Left cardiac atrium (tissue), 4 donors: ENCODE results near the gene SMPDL3B. TPM values are rescaled to one million over a fixed set of nuclear protein-coding genes. Genes with fewer than 3 reads are reported as not detected.
"Not testable (repeated sequence)": the region's sequence is repeated elsewhere in the genome, so short reads cannot be mapped to it uniquely, and the experiment has no call there.

Experiments
- ATAC-seq, 2 donors: fragments of 200-7000 bp; cut with Tn5 transposase; one replicate each; pipeline ENCODE4 v1.9.1; 2020; ENCODE audit warnings: mild to moderate bottlenecking in 2 of 2, moderate library complexity in 2 of 2
- DNase-seq: peaks from one replicate; pipeline ENCODE4 v3.0.0-alpha.2; 2020
- intact Hi-C, 2 donors: fragments of 100-400 bp; cut with DNase I; formaldehyde crosslinking; loops; one replicate each; pipeline versions ENCODE4 v1.14.1 to v1.15.1; 2022 to 2023
- total RNA-seq, 2 donors: library from RNA; stranded (reverse); fragmentation: NEBNext Ultra II Directional; extraction: Animal tissue kit (Norgen Biotek cat#: 25700); gene quantifications; one replicate each; pipeline ENCODE4 v1.2.1, GENCODE V29; 2021
- donor health status: DM: no; HTN: yes; CAD: no.
- donor health status: DM: no; HTN: yes; CAD: no; lungs with severe emphysema.
- donor health status: DM: yes; HTN: yes; CAD: no.
- donor health status: Dilated cardiomyopathy.

Gene SMPDL3B
- total RNA-seq, 2 donors from 2014 or later = 0.29 to 0.73 TPM

GRCh38 chr1:27966402-27967105 is 31.8 kb downstream of the SMPDL3B start:
- DNase-seq = no peak
- intact Hi-C loops = no loop called here
- ATAC-seq = no peak

- ATAC-seq (no peak), DNase-seq (no peak)
- intact Hi-C loops = no loop called here
Observed at GRCh38 chr1:27967106-27967883, 32.5 kb downstream of the SMPDL3B start.

- no peak for ATAC-seq
- no peak for DNase-seq
Observed at GRCh38 chr1:27967884-27968466, 33.2 kb downstream of the SMPDL3B start.

GRCh38 chr1:27968692-27969091 is 33.9 kb downstream of the SMPDL3B start:
- DNase-seq (no peak), ATAC-seq (peak in 1 of 2 donors; percentile 14)
- intact Hi-C loops = no loop called here

More at GRCh38 chr1:27967884-27968466, 33.2 kb downstream of the SMPDL3B start:
- intact Hi-C loops = no loop called here

GRCh38 chr1:27970401-27970800 is 35.6 kb downstream of the SMPDL3B start:
- DNase-seq = no peak
- peak; percentile 69 to 71 for ATAC-seq
- intact Hi-C loops = loop anchor here in 1 of 2 donors (10.0 kb wide), 1 partner anchor 106 kb away; no protein-coding TSS in a partner anchor

GRCh38 chr1:27971674-27972073 is 36.9 kb downstream of the SMPDL3B start:
- intact Hi-C loops = loop anchor here in 1 of 2 donors (10.0 kb wide), 1 partner anchor 107 kb away; no protein-coding TSS in a partner anchor
- DNase-seq (no peak), ATAC-seq (peak; percentile 42 to 55)

GRCh38 chr1:27972141-27972540 is 37.3 kb downstream of the SMPDL3B start:
- no peak for ATAC-seq
- no peak for DNase-seq
- intact Hi-C loops = loop anchor here in 1 of 2 donors (10.0 kb wide), 1 partner anchor 107 kb away; no protein-coding TSS in a partner anchor

- ATAC-seq = no peak
- intact Hi-C loops = loop anchor here in 1 of 2 donors (10.0 kb wide), 1 partner anchor 109 kb away; no protein-coding TSS in a partner anchor
- DNase-seq = no peak
Observed at GRCh38 chr1:27973771-27974416, 39.1 kb downstream of the SMPDL3B start.

- DNase-seq = no peak
- intact Hi-C loops = loop anchor here in 1 of 2 donors (10.0 kb wide), 1 partner anchor 110 kb away; no protein-coding TSS in a partner anchor
- ATAC-seq = no peak
Observed at GRCh38 chr1:27974417-27974781, 39.6 kb downstream of the SMPDL3B start.

- intact Hi-C loops = loop anchor here (5.0 to 10.0 kb wide), 2 partner anchors 115 to 117 kb away; no protein-coding TSS in a partner anchor
- DNase-seq = no peak
- ATAC-seq = peak; percentile 78 to 81
Observed at GRCh38 chr1:27979151-27979858, 44.5 kb downstream of the SMPDL3B start.

- intact Hi-C loops = loop anchor here (5.0 to 10.0 kb wide), 2 partner anchors 115 to 118 kb away; no protein-coding TSS in a partner anchor
- ATAC-seq (no peak), DNase-seq (no peak)
Observed at GRCh38 chr1:27979859-27980201, 45.0 kb downstream of the SMPDL3B start.

GRCh38 chr1:27980216-27980845 is 45.5 kb downstream of the SMPDL3B start:
- ATAC-seq = no peak
- DNase-seq = no peak
- intact Hi-C loops = no loop called here

GRCh38 chr1:27981145-27981544 is 46.3 kb downstream of the SMPDL3B start:
- intact Hi-C loops = no loop called here
- DNase-seq = no peak
- no peak for ATAC-seq

- intact Hi-C loops = no loop called here
- no peak for DNase-seq
- ATAC-seq = peak in 1 of 2 donors; percentile 39
Observed at GRCh38 chr1:27990920-27991537, 56.2 kb downstream of the SMPDL3B start.

- ATAC-seq (peak in 1 of 2 donors; percentile 47), DNase-seq (peak; percentile 29)
- intact Hi-C loops = no loop called here
Observed at GRCh38 chr1:27992276-27992675, 57.5 kb downstream of the SMPDL3B start.

GRCh38 chr1:27993241-27993640 is 58.4 kb downstream of the SMPDL3B start:
- peak in 1 of 2 donors; percentile 43 for ATAC-seq
- intact Hi-C loops = no loop called here
- DNase-seq = no peak

- intact Hi-C loops = no loop called here
- DNase-seq (no peak), ATAC-seq (peak; percentile 76 to 77)
Observed at GRCh38 chr1:27994060-27994459, 59.3 kb downstream of the SMPDL3B start.

- intact Hi-C loops, ATAC-seq: not testable (repeated sequence)
Observed at GRCh38 chr1:27994526-27994925, 59.7 kb downstream of the SMPDL3B start.

More at GRCh38 chr1:27994526-27994925, 59.7 kb downstream of the SMPDL3B start:
- not testable (repeated sequence) for DNase-seq
